ENCODE measurements around the gene CDHR3.

The CDHR3 gene

DNA sequence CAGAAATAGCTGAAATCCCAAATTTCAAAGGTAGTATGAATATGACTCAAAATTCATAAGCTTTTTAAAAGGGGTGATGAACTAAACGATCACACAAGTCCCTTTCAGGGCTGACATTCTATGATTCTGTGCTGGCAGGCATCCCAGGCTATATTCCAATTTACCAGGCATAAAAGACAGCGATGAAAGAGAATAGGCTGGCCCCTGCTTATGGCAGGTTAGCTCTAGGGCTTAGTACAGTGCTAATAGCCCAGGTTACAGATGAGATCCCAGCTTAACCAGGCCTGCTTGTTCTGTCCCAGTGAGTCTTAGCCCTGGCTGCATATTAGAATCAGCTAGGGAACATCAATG is 56.4 kb downstream of the CDHR3 start:
- peaks cover 83% of the 10 kb centered on the region for H3K27me3 ChIP-seq
- no peak overlapping the region for H3K27ac ChIP-seq
- H3K9me3 ChIP-seq: no peaks in the 10 kb centered on the region
- no peak overlapping the region for H3K4me2 ChIP-seq
- peaks cover 39% of the 10 kb centered on the region for H3K4me1 ChIP-seq
- H3K36me3 ChIP-seq: no peaks in the 10 kb centered on the region
- no peak for TF ChIP-seq Cebpa-rat (IDR thresholded peaks at IDR 0.05)
- H3K4me3 ChIP-seq: no peak overlapping the region
- H4K20me1 ChIP-seq: peaks cover 48% of the 10 kb centered on the region
- no peak overlapping the region for H3K9ac ChIP-seq

DNA sequence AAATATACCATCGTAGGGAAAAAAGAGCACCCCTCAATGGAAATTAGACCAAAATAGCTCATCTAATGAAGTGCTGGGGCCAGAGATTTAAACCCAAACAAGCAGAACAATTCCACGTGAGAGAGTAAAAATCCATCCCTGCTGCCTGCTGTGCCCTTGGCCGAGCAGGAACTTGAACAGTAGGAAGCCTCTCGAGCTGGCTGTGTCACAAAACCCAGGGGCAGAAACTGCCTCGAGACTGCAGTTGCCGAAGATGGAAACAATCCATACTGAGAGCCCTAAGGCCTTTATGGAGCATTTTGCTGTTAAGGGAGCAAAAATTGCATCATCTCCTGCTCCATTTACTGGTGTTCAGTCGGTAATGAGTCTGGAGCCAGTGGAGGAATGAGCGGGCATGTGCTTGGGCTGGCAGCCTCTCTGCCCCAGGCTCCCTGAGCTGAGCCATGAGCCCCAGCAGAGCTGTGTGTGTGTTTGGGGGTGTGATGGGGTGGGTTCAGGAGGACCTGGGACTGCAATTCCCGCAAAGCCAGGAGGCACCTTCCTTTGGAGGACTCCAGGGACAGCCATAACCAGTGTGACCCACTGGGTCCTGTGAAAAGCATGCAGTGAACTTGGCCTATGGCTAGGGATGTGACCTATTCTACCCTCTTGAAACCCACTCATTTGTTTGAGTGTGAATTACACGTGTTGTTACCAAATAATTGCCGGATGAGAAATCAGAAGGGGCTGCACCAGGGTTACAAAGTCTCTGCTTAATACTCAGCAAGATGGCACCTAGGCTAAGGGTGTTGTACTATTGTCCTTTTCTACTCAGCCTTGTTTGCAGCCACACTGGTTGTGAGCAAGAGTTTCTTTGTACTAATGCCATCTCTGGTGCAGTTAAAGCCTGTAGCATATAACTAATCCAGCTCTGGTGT is 58.3 kb downstream of the CDHR3 start:
- Histone ChIP-seq H3K4me1 (peaks cover 38% of the 10 kb centered on the region), H4K20me1 (peaks cover 53% of the 10 kb centered on the region), H3K4me3 (no peak overlapping the region), H3K27me3 (peaks cover 93% of the 10 kb centered on the region), H3K4me2 (peak overlapping the region; percentile 84; the same call in 1 of the 2 replicates), H3K36me3 (no peaks in the 10 kb centered on the region), H3K27ac (no peak overlapping the region), H3K9me3 (no peaks in the 10 kb centered on the region), H3K9ac (no peak overlapping the region)
- no peak for TF ChIP-seq Cebpa-rat (IDR thresholded peaks at IDR 0.05)

DNA sequence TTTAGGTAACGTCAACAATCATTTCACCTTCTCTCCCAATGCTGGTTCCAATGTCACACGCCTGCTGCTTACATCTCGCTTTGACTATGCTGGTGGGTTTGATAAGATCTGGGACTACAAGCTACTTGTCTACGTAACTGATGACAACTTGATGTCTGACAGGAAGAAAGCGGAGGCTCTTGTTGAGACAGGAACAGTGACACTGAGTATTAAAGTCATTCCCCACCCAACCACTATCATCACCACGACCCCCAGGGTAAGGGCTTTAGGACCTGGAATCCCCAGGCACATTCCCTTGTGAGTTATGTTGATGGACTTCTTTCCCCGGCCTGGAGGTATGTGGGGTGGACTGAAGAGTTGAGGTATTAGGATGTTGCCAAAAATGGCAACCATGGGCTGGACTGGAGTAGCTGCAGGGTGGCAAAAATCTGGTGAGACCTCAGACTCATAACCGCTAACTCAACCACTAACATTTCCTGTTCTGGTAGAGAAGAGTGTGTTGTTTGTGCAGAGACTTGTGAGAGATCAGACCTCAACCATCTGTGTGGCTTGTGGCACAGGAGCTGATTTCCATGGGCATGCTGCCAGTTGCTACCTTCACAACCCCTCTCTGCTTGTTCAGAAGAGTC is 59.2 kb downstream of the CDHR3 start:
- TF ChIP-seq Cebpa-rat (IDR thresholded peaks at IDR 0.05): no peak
- Histone ChIP-seq H4K20me1 (peaks cover 53% of the 10 kb centered on the region), H3K9ac (no peak overlapping the region), H3K4me2 (peak overlapping the region; percentile 84), H3K4me3 (no peak overlapping the region), H3K27ac (no peak overlapping the region), H3K27me3 (peaks cover 94% of the 10 kb centered on the region), H3K4me1 (peaks cover 38% of the 10 kb centered on the region), H3K36me3 (no peaks in the 10 kb centered on the region), H3K9me3 (no peaks in the 10 kb centered on the region)

DNA sequence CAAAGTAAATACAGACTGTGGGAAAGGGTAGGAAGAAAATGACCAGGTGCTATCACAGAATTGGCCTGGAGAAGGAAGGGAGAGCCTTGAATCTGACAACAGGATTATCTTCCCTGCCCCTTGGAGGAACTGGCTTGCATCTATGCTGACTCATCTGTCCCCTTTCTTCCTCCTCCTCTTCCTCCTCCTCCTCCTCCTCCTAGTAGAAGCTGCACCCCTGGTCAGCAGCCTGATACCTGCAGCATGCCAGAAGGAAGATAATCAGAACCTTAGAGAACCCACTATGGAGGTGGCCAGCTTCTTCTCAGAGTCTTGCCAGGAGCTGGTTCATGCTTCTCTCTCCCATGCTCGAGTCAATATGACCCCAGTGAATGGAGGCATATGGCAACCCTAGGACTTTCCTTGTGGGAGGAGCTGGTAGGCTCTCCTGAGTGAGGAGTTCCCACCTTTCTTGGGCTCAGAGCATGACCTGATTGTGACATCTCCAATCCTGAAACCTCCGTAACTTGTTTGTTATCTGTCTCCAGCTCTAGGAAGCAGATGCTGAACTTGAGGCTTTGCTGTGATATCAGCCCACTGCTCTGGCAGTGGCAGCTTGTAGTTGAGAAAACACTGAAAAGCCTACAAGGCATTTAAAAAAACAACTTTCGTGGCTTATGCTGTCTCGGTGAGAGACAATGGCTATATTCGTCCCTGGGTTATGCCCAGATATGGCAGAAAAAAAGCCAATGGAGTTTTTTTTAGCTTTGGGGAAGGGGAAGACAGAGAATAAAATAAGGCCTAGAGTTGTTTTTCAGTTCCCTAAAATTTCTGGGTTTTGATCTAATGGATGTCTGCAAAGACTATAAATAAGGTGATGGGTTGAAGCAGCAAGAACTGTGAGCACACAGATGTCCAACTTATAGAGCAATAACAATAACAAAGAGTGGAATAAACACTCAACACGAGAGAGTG is 60.6 kb downstream of the CDHR3 start:
- Histone ChIP-seq H3K4me2 (peak overlapping the region; percentile 84), H4K20me1 (peaks cover 53% of the 10 kb centered on the region), H3K4me3 (no peak overlapping the region; the same call in 1 of the 2 replicates), H3K27me3 (peaks cover 85% of the 10 kb centered on the region), H3K27ac (no peak overlapping the region), H3K9ac (no peak overlapping the region), H3K9me3 (no peaks in the 10 kb centered on the region), H3K4me1 (peaks cover 38% of the 10 kb centered on the region), H3K36me3 (no peaks in the 10 kb centered on the region)
- no peak for TF ChIP-seq Cebpa-rat (IDR thresholded peaks at IDR 0.05)

DNA sequence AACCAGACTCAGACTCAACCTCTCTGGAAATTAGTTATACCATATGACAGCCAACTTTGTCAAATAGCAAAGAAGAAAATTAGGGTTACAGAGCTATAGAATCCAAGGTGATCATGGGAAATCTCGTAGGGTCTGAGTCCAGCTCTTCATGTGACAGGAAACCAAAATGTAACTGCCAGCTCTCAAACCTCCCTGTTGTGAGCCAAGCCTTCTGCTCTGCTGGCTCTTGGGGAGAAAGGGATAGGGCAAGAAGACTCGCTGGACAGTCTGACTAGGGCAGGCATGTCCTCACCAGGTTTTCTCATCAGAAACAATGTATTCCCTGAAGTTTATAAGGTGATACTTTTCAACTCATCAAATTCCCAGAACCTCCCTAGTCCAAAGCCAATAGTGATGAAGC is 63.0 kb downstream of the CDHR3 start:
- Histone ChIP-seq H3K4me1 (peaks cover 47% of the 10 kb centered on the region), H3K36me3 (no peaks in the 10 kb centered on the region), H3K27me3 (peaks cover 82% of the 10 kb centered on the region), H3K27ac (no peak overlapping the region), H3K9me3 (no peaks in the 10 kb centered on the region), H3K9ac (no peak overlapping the region), H3K4me2 (no peak overlapping the region), H3K4me3 (no peak overlapping the region), H4K20me1 (peaks cover 38% of the 10 kb centered on the region)
- TF ChIP-seq Cebpa-rat (IDR thresholded peaks at IDR 0.05): no peak

DNA sequence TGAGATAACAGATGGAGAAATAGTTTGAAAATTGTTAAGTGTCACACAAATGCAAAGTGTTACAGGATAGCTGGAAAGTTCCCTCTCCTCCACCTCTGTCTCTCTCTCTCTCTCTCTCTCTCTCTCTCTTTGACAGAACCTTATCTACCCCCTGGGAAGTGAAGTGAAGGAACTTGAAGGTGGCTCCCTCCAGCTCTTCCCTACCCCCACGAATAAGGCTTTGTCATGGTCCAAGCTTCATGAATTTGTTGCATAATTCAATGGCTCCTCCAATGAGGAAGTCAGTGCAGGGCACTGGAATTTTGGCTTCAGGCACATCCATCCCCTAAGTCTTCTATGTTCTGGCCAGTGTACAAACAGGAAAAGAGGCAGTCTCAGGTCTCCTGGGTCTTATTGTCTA is 66.4 kb downstream of the CDHR3 start:
- Histone ChIP-seq H3K9me3 (no peaks in the 10 kb centered on the region; the same call in 1 of the 2 replicates), H4K20me1 (peaks cover 5% of the 10 kb centered on the region; the same call in 1 of the 2 replicates), H3K27ac (no peak overlapping the region), H3K36me3 (no peaks in the 10 kb centered on the region), H3K27me3 (peaks cover 63% of the 10 kb centered on the region), H3K9ac (no peak overlapping the region), H3K4me3 (no peak overlapping the region), H3K4me1 (peaks cover 22% of the 10 kb centered on the region), H3K4me2 (no peak overlapping the region)
- TF ChIP-seq Cebpa-rat (IDR thresholded peaks at IDR 0.05): no peak

DNA sequence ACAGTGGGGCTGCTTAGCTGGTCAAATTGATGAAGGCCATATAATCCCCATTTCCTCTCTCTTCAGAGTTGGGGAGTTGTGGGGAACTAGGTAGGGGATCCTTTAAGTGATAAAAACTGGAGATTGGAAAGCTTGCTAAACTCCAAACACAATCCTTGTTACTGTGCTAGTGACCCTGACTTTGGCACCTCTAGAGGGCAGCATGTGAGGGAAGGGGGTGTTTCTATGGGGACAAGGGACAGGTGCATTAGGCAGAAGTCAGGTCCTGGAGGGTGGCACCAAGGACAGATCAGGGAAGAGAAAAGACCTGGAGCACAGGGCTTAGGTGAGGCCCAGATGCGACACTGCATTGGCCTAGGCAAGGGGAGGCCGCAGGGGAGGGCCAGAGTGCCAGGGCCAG is 66.9 kb downstream of the CDHR3 start:
- Histone ChIP-seq H3K4me2 (no peak overlapping the region), H3K27me3 (peaks cover 58% of the 10 kb centered on the region), H3K9me3 (no peaks in the 10 kb centered on the region; the same call in 1 of the 2 replicates), H3K27ac (no peak overlapping the region), H3K4me3 (no peak overlapping the region), H3K36me3 (no peaks in the 10 kb centered on the region), H3K9ac (no peak overlapping the region), H4K20me1 (no peaks in the 10 kb centered on the region), H3K4me1 (peaks cover 18% of the 10 kb centered on the region)
- TF ChIP-seq Cebpa-rat (IDR thresholded peaks at IDR 0.05): no peak

DNA sequence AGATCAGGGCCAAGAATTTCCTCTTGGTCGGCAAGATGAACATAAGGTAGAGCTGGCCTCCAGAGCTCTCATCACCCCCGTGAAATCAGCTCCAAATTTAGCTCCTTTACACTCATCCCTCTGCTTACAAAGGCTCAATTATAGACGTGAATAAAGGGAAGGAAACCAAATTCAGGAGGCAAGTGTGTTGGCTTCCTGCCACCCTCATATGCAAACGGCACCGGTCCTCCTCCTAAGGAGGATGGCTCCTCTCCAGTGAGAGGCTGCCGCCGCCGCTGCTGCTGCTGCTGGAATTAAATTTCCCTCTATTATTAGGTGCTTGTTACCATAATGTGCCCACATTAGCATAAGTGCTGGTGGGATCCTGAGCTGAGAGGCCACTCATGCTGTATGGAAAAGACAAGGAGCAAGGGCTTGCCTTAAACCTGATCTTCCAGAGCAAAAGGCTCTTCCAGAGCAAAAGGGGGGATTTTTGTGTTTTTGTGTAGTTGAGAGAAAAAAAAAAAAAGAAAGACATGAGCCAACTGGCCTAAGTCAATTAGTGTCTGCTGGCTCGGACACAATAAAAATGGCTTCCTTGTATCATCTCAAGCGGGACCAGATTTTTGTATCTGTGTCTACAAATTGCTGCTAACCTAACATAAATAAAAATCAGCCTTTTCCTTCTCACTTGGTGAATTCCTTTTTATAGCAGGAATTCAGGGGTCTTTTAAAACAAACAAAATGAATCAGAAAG is 68.4 kb downstream of the CDHR3 start:
- peaks cover 18% of the 10 kb centered on the region for H3K4me1 ChIP-seq
- no peak overlapping the region for H3K4me3 ChIP-seq
- H3K4me2 ChIP-seq: peak overlapping the region; percentile 69
- no peak for TF ChIP-seq Cebpa-rat (IDR thresholded peaks at IDR 0.05)
- H3K9me3 ChIP-seq: no peaks in the 10 kb centered on the region; the same call in 1 of the 2 replicates
- H4K20me1 ChIP-seq: no peaks in the 10 kb centered on the region
- no peak overlapping the region for H3K27ac ChIP-seq
- H3K9ac ChIP-seq: no peak overlapping the region
- H3K36me3 ChIP-seq: no peaks in the 10 kb centered on the region
- H3K27me3 ChIP-seq: peaks cover 43% of the 10 kb centered on the region

DNA sequence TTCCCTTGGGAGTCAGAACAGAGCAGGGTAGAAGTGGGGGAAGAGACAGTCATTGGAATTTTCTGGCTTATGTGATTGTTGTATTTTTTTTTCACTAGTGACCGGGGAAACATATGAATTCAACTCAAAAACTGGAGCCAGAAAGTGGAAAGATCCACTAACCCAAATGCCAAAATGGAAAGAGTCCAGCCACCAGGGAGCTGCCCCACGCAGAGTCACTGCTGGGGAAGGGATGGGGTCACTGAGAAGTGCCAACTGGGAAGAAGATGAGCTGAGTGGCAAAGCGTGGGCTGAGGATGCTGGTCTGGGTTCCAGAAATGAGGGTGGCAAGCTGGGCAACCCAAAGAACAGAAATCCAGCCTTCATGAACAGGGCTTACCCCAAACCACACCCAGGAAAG is 69.2 kb downstream of the CDHR3 start:
- Histone ChIP-seq H3K9ac (no peak overlapping the region), H3K4me2 (no peak overlapping the region)
- TF ChIP-seq Cebpa-rat (IDR thresholded peaks at IDR 0.05): no peak

More for the DNA sequence above, 69.2 kb downstream of the CDHR3 start:
- no peak overlapping the region for H3K27ac ChIP-seq
- H3K27me3 ChIP-seq: peaks cover 38% of the 10 kb centered on the region
- H3K9me3 ChIP-seq: no peaks in the 10 kb centered on the region; the same call in 1 of the 2 replicates
- no peaks in the 10 kb centered on the region for H4K20me1 ChIP-seq
- no peaks in the 10 kb centered on the region for H3K36me3 ChIP-seq
- peaks cover 18% of the 10 kb centered on the region for H3K4me1 ChIP-seq
- H3K4me3 ChIP-seq: no peak overlapping the region
